Panc1 (cell line): ENCODE data around the gene NUP188. TPM values are rescaled to one million over a fixed set of nuclear protein-coding genes. Genes with fewer than 3 reads are reported as not detected.
"Not testable (repeated sequence)": the region's sequence is repeated elsewhere in the genome, so short reads cannot be mapped to it uniquely, and the experiment has no call there.

Experiments
- ATAC-seq: fragments of 200-7000 bp; cut with Tn5 transposase; 2 replicates; pipeline ENCODE4 v1.9.1; 2020; ENCODE audit warnings: mild to moderate bottlenecking, moderate library complexity
- BruUV-seq: library from RNA; stranded (reverse); fragments of 400-500 nt; replicated peaks from 2 replicates; lab custom pipeline; 2021; lab: Mats Ljungman, UMichigan
- CTCF ChIA-PET: fragments of 300-600 bp; sonication (Branson Sonifier 250); formaldehyde crosslinking; loops from one replicate; lab custom pipeline; 2022; ENCODE audit warnings: antibody characterized with exemption; lab: Charles Lee
- POLR2A ChIA-PET: fragments of 300-600 bp; sonication (Branson Sonifier 250); formaldehyde crosslinking; loops from one replicate; lab custom pipeline; 2022; ENCODE audit warnings: antibody characterized with exemption; lab: Charles Lee
- DNase-seq: peaks from one replicate; pipeline ENCODE4 v3.0.0-alpha.2; 2010; ENCODE audit warnings: low read depth, low spot score
- H3K27ac ChIP-seq: 2 replicates; pipeline ENCODE4 v1.5.1; 2011; ENCODE audit warnings: mild to moderate bottlenecking, low read length, inconsistent platforms
- H3K27me3 ChIP-seq: fragments of 200-500 bp; sonication (Bioruptor generic); 2 replicates; pipeline ENCODE4 v1.6.0; 2014; ENCODE audit warnings: low read length, inconsistent platforms; ENCODE audit not compliant: control insufficient read depth, insufficient read depth
- H3K36me3 ChIP-seq: fragments of 200-500 bp; sonication (Bioruptor generic); 2 replicates; pipeline ENCODE4 v1.5.1; 2014; ENCODE audit warnings: inconsistent platforms, mild to moderate bottlenecking, low read length, moderate library complexity; ENCODE audit not compliant: control insufficient read depth, insufficient read depth
- H3K4me1 ChIP-seq: 2 replicates; pipeline ENCODE4 v1.5.1; 2011; ENCODE audit warnings: inconsistent platforms, mild to moderate bottlenecking, low read length, moderate library complexity; ENCODE audit not compliant: control insufficient read depth, insufficient read depth
- H3K4me3 ChIP-seq, 2 experiments: 2 replicates each; pipeline ENCODE4 v1.5.1; 2011 to 2012; ENCODE audit warnings: low read depth in 2 of 2, low read length in 2 of 2, mild to moderate bottlenecking in 2 of 2, inconsistent platforms in 1 of 2, moderate library complexity in 1 of 2
- H3K9me3 ChIP-seq: fragments of 200-500 bp; sonication (Bioruptor generic); 2 replicates; pipeline ENCODE4 v1.5.1; 2014; ENCODE audit warnings: low read depth, mild to moderate bottlenecking, inconsistent platforms, low read length, moderate library complexity; ENCODE audit not compliant: control insufficient read depth, insufficient read depth
- CTCF ChIP-seq: fragments of 450-650 bp; IDR thresholded peaks from 2 replicates; pipeline ENCODE4 v1.5.1; 2017; ENCODE audit warnings: mild to moderate bottlenecking
- POLR2AphosphoS5 ChIP-seq: IDR thresholded peaks from 2 replicates; pipeline ENCODE4 v1.6.1; 2012; ENCODE audit warnings: mild to moderate bottlenecking, low read depth, low read length, moderate library complexity
- REST ChIP-seq, 2 experiments: IDR thresholded peaks; 2 replicates each; pipeline ENCODE4 v1.6.1; 2011 to 2012; ENCODE audit warnings: low read depth in 2 of 2, control low read depth in 1 of 2, low read length in 1 of 2, mild to moderate bottlenecking in 1 of 2, moderate library complexity in 1 of 2; ENCODE audit not compliant: insufficient read depth in 1 of 2
- SIN3A ChIP-seq: IDR thresholded peaks from 2 replicates; pipeline ENCODE4 v1.6.1; 2012; ENCODE audit warnings: low read depth, mild to moderate bottlenecking, low read length, moderate library complexity, borderline replicate concordance; ENCODE audit not compliant: insufficient read depth
- TCF7L2 ChIP-seq: IDR thresholded peaks from 2 replicates; pipeline ENCODE4 v1.6.1; 2011; ENCODE audit warnings: mild to moderate bottlenecking, low read depth, low read length, inconsistent platforms
- in situ Hi-C: cut with HindIII; loops from 2 replicates; pipeline ENCODE4 v1.10.0; 2016; ENCODE audit warnings: low sequenced_read_pairs, low pct_unique_long_range_greater_than_20kb
- intact Hi-C: fragments of 100-400 bp; cut with micrococcal nuclease; formaldehyde crosslinking; loops from one replicate; pipeline ENCODE4 v1.10.0; 2022; ENCODE audit not compliant: unreplicated experiment
- total RNA-seq: library from RNA; stranded (reverse); gene quantifications from one replicate; pipeline ENCODE4 v1.2.1, GENCODE V29; 2021; ENCODE audit not compliant: unreplicated experiment

Gene NUP188
- total RNA-seq, 1 experiment from 2014 or later, result 69.9 TPM

GRCh38 chr9:129035838-129036237 lies 88.3 kb downstream of the NUP188 start:
- CTCF ChIA-PET, result not testable (repeated sequence)
- H3K27ac ChIP-seq, result peak overlapping the region; percentile 88

GRCh38 chr9:129036241-129036922 lies 88.9 kb downstream of the NUP188 start, which contains the start of gene MIGA2:
MIGA2 (plus strand) TSS chr9:129036626; CDS start chr9:129040595, 3,969 bp downstream.
- in situ Hi-C loops, result no loop called here
- intact Hi-C loops, result no loop called here
- TF ChIP-seq SIN3A, result peak; percentile 72; the same call in 1 of the 2 replicates
- TF ChIP-seq TCF7L2, result no peak
- no peak for TF ChIP-seq REST (IDR thresholded peaks at IDR 0.05; ENCODE audit: insufficient read depth in 1 of 2, low read depth in 2 of 2, low read length in 1 of 2)
- no peak for TF ChIP-seq CTCF
- 0 out of 2 replicates have a peak, but pooled peaks have one; percentile 48 for TF ChIP-seq POLR2AphosphoS5
- Histone ChIP-seq H3K27me3 (no peaks in the 10 kb centered on the region), H3K27ac (peak within 1 kb of the TSS; percentile 88), H3K4me3 (peak within 1 kb of the TSS; percentile 63 to 89), H3K36me3 (peaks cover 2% of the 10 kb centered on the region; the same call in 1 of the 2 replicates), H3K4me1 (peaks cover 5% of the 10 kb centered on the region), H3K9me3 (no peaks in the 10 kb centered on the region)
- ATAC-seq (peak; percentile 98), DNase-seq (peak; percentile 89)
- no TSS peak for BruUV-seq
- ChIA-PET POLR2A (no interaction called here), CTCF (no interaction called here)

More at GRCh38 chr9:129035838-129036237, 88.3 kb downstream of the NUP188 start:
- BruUV-seq, POLR2A ChIA-PET, H3K27me3 ChIP-seq, H3K9me3 ChIP-seq, intact Hi-C loops, H3K36me3 ChIP-seq, H3K4me1 ChIP-seq, in situ Hi-C loops, DNase-seq: not testable (repeated sequence)
- ATAC-seq, result peak; percentile 64
- peak overlapping the region; percentile 63 to 89 for H3K4me3 ChIP-seq
